Astrocyte (in vitro differentiated cells and primary cell): ENCODE data around the gene PPM1L. TPM values are rescaled to one million over a fixed set of nuclear protein-coding genes. Genes with fewer than 3 reads are reported as not detected.
A peak's percentile ranks its signal among the peaks of the same experiment; 100 is the strongest.

Experiments used
- DNase-seq: peaks from one replicate; pipeline ENCODE4 v3.0.0-alpha.2; 2010; ENCODE audit warnings: low read depth
- FAIRE-seq: peaks from 2 replicates; lab custom pipeline; 2011; peaks lifted over from hg19 to GRCh38; lab: Jason Lieb, UNC
- H2AFZ ChIP-seq: 2 replicates; pipeline ENCODE4 v1.6.0; 2012; ENCODE audit warnings: low read depth, low read length, inconsistent platforms
- H3K27ac ChIP-seq: 2 replicates; pipeline ENCODE4 v1.5.1; 2011; ENCODE audit warnings: low read depth, low read length, inconsistent platforms
- H3K27me3 ChIP-seq: 2 replicates; pipeline ENCODE4 v1.6.0; 2011; ENCODE audit warnings: low read length, inconsistent platforms; ENCODE audit not compliant: insufficient read depth
- H3K36me3 ChIP-seq: 2 replicates; pipeline ENCODE4 v1.5.1; 2011; ENCODE audit warnings: low read length, inconsistent platforms; ENCODE audit not compliant: insufficient read depth
- H3K4me1 ChIP-seq: 2 replicates; pipeline ENCODE4 v1.5.1; 2011; ENCODE audit warnings: low read length, inconsistent platforms; ENCODE audit not compliant: insufficient read depth
- H3K4me2 ChIP-seq: 2 replicates; pipeline ENCODE4 v1.6.0; 2012; ENCODE audit warnings: low read length, inconsistent platforms
- H3K4me3 ChIP-seq: 2 replicates; pipeline ENCODE4 v1.5.1; 2011; ENCODE audit warnings: low read depth, mild to moderate bottlenecking, low read length, inconsistent platforms; ENCODE audit not compliant: insufficient read depth
- H3K79me2 ChIP-seq: 2 replicates; pipeline ENCODE4 v1.6.0; 2012; ENCODE audit warnings: mild to moderate bottlenecking, low read length, inconsistent platforms; ENCODE audit not compliant: insufficient read depth
- H3K9ac ChIP-seq: 2 replicates; pipeline ENCODE4 v1.6.0; 2012; ENCODE audit warnings: mild to moderate bottlenecking, low read length, inconsistent platforms
- H3K9me3 ChIP-seq: 2 replicates; pipeline ENCODE4 v1.5.1; 2012; ENCODE audit warnings: low read depth, mild to moderate bottlenecking, low read length, inconsistent platforms; ENCODE audit not compliant: insufficient read depth
- H4K20me1 ChIP-seq: 2 replicates; pipeline ENCODE4 v1.6.0; 2012; ENCODE audit warnings: low read length, inconsistent platforms; ENCODE audit not compliant: insufficient read depth
- H3K27ac Mint-ChIP-seq: one replicate; pipeline ENCODE4 v1.8.0; 2021; ENCODE audit warnings: mild to moderate bottlenecking, mixed read lengths; ENCODE audit not compliant: unreplicated experiment
- H3K27me3 Mint-ChIP-seq: one replicate; pipeline ENCODE4 v1.8.0; 2021; ENCODE audit warnings: low read depth, mixed read lengths; ENCODE audit not compliant: unreplicated experiment
- H3K36me3 Mint-ChIP-seq: one replicate; pipeline ENCODE4 v1.8.0; 2021; ENCODE audit warnings: low read depth, mixed read lengths; ENCODE audit not compliant: unreplicated experiment
- H3K4me1 Mint-ChIP-seq: one replicate; pipeline ENCODE4 v1.8.0; 2021; ENCODE audit warnings: low read depth, mixed read lengths; ENCODE audit not compliant: unreplicated experiment
- H3K4me3 Mint-ChIP-seq: one replicate; pipeline ENCODE4 v1.8.0; 2021; ENCODE audit warnings: mild to moderate bottlenecking, moderate library complexity, mixed read lengths; ENCODE audit not compliant: unreplicated experiment
- H3K9me3 Mint-ChIP-seq: one replicate; pipeline ENCODE4 v1.8.0; 2021; ENCODE audit warnings: mild to moderate bottlenecking, mixed read lengths; ENCODE audit not compliant: unreplicated experiment
- EZH2 ChIP-seq: IDR thresholded peaks from 2 replicates; pipeline ENCODE4 v1.6.1; 2012; ENCODE audit warnings: mild to moderate bottlenecking, low read length, inconsistent platforms; ENCODE audit not compliant: insufficient read depth
- total RNA-seq: library from RNA; stranded (reverse); gene quantifications from 2 replicates; pipeline ENCODE4 v1.2.1, GENCODE V29; 2021
- TF ChIP-seq, protein P1 (sequence below): IDR thresholded peaks from 2 replicates; pipeline ENCODE4 v1.5.1; 2011; ENCODE audit warnings: low read depth, mild to moderate bottlenecking, inconsistent platforms, low read length, moderate library complexity; ENCODE audit not compliant: insufficient read depth

Gene PPM1L
- total RNA-seq, 1 donor from 2014 or later: 6.3 TPM

DNA sequence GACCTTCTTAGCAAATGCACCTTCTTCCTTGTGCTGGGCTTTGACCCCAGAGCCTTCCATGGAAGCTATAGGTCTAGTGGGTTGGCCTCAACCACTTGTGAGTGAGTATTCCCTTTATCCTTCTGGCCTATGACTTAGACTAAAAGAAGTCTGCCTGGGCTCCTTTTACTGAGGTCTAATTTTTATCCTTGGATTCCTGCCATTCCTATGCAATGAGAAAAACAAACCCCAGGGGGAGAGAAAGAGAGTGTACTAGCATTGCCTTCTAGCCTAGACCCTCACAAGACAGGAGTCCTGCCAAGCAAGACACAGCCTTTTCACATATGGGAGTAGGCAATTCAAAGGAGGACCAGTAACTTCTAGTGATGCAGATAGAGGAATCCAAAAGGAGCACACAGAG is 155.4 kb downstream of the PPM1L start:
- H4K20me1 ChIP-seq: no peaks in the 10 kb centered on the region
- H3K27ac ChIP-seq: no peak overlapping the region
- no peaks in the 10 kb centered on the region for H3K4me1 ChIP-seq
- H2AFZ ChIP-seq: no peak overlapping the region
- DNase-seq (no peak), FAIRE-seq (no peak)
- H3K27ac Mint-ChIP-seq: peak overlapping the region; percentile 21
- H3K79me2 ChIP-seq: no peaks in the 10 kb centered on the region
- no peaks in the 10 kb centered on the region for H3K36me3 ChIP-seq
- H3K27me3 Mint-ChIP-seq: no peaks in the 10 kb centered on the region
- TF ChIP-seq EZH2: no peak
- TF ChIP-seq, protein P1, sequence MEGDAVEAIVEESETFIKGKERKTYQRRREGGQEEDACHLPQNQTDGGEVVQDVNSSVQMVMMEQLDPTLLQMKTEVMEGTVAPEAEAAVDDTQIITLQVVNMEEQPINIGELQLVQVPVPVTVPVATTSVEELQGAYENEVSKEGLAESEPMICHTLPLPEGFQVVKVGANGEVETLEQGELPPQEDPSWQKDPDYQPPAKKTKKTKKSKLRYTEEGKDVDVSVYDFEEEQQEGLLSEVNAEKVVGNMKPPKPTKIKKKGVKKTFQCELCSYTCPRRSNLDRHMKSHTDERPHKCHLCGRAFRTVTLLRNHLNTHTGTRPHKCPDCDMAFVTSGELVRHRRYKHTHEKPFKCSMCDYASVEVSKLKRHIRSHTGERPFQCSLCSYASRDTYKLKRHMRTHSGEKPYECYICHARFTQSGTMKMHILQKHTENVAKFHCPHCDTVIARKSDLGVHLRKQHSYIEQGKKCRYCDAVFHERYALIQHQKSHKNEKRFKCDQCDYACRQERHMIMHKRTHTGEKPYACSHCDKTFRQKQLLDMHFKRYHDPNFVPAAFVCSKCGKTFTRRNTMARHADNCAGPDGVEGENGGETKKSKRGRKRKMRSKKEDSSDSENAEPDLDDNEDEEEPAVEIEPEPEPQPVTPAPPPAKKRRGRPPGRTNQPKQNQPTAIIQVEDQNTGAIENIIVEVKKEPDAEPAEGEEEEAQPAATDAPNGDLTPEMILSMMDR: no peak
- H3K4me2 ChIP-seq: no peak overlapping the region
- H3K36me3 Mint-ChIP-seq: no peaks in the 10 kb centered on the region
- peaks cover 2% of the 10 kb centered on the region for H3K9me3 ChIP-seq
- H3K9me3 Mint-ChIP-seq: peaks cover 1% of the 10 kb centered on the region
- no peak overlapping the region for H3K4me3 Mint-ChIP-seq
- no peaks in the 10 kb centered on the region for H3K27me3 ChIP-seq
- no peak overlapping the region for H3K4me3 ChIP-seq
- H3K4me1 Mint-ChIP-seq: peaks cover 17% of the 10 kb centered on the region
- H3K9ac ChIP-seq: no peak overlapping the region

DNA sequence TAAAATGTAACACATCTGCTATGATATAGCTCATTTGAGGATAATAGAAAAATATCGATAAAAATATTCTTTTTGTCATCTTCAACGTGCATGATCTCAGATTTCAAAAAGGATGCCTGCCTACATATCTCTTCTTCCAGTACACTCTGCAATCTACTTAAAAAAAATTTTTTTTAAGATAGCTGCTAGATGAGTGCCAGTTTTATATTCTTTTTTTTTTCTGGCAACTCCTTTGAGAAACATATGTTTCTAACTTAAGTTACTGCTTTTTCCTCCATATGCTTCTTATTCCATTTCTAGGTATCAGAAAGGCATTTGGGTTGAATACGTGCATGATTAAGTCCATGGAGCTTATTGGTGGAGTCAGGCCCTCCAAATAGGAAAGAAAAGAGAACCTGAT is 160.4 kb downstream of the PPM1L start:
- no peaks in the 10 kb centered on the region for H3K27me3 ChIP-seq
- no peak overlapping the region for H3K9ac ChIP-seq
- Mint-ChIP-seq H3K36me3 (no peaks in the 10 kb centered on the region), H3K4me3 (no peak overlapping the region), H3K27me3 (no peaks in the 10 kb centered on the region), H3K9me3 (peaks cover 1% of the 10 kb centered on the region), H3K4me1 (peaks cover 7% of the 10 kb centered on the region), H3K27ac (no peak overlapping the region)
- H3K79me2 ChIP-seq: no peaks in the 10 kb centered on the region
- H3K36me3 ChIP-seq: no peaks in the 10 kb centered on the region
- H3K9me3 ChIP-seq: no peaks in the 10 kb centered on the region
- H3K4me3 ChIP-seq: no peak overlapping the region
- no peak overlapping the region for H3K4me2 ChIP-seq
- no peaks in the 10 kb centered on the region for H4K20me1 ChIP-seq
- FAIRE-seq (no peak), DNase-seq (no peak)
- no peaks in the 10 kb centered on the region for H3K4me1 ChIP-seq
- H3K27ac ChIP-seq: no peak overlapping the region
- H2AFZ ChIP-seq: no peak overlapping the region
- TF ChIP-seq, protein P1: no peak
- TF ChIP-seq EZH2: no peak

- H3K4me3 Mint-ChIP-seq: no peak overlapping the region
- FAIRE-seq: no peak
- peaks cover 2% of the 10 kb centered on the region for H3K4me1 Mint-ChIP-seq
Measured at GRCh38 chr3:160919942-160920341, 163.9 kb downstream of the PPM1L start.

More at GRCh38 chr3:160919942-160920341, 163.9 kb downstream of the PPM1L start:
- no peak for DNase-seq
- H3K4me2 ChIP-seq: no peak overlapping the region
- no peaks in the 10 kb centered on the region for H3K9me3 Mint-ChIP-seq
- no peak overlapping the region for H3K27ac Mint-ChIP-seq
- no peak overlapping the region for H3K27ac ChIP-seq
- no peaks in the 10 kb centered on the region for H4K20me1 ChIP-seq
- no peak overlapping the region for H2AFZ ChIP-seq
- H3K36me3 ChIP-seq: no peaks in the 10 kb centered on the region
- H3K9ac ChIP-seq: no peak overlapping the region
- no peaks in the 10 kb centered on the region for H3K27me3 Mint-ChIP-seq
- no peaks in the 10 kb centered on the region for H3K36me3 Mint-ChIP-seq
- no peaks in the 10 kb centered on the region for H3K27me3 ChIP-seq
- H3K9me3 ChIP-seq: no peaks in the 10 kb centered on the region
- no peak overlapping the region for H3K4me3 ChIP-seq
- H3K4me1 ChIP-seq: no peaks in the 10 kb centered on the region
- no peaks in the 10 kb centered on the region for H3K79me2 ChIP-seq
- no peak for TF ChIP-seq EZH2
- TF ChIP-seq, protein P1: no peak
